Lower leg skin (tissue), 3 donors: ENCODE data around the gene ACSM5.
"Not testable (repeated sequence)": the region's sequence is repeated elsewhere in the genome, so short reads cannot be mapped to it uniquely, and the experiment has no call there.

Experiments used
- POLR2A ChIP-seq, 2 donors: fragments of 450-650 bp; IDR thresholded peaks; one replicate each; pipeline ENCODE4 v1.6.1; 2016 to 2017; ENCODE audit warnings: antibody characterized with exemption in 2 of 2, mild to moderate bottlenecking in 1 of 2, moderate library complexity in 1 of 2
- TF ChIP-seq, protein P1 (sequence below), 3 donors: fragments of 450-650 bp; IDR thresholded peaks; one replicate each; pipeline ENCODE4 v1.5.1; 2016; ENCODE audit warnings: antibody characterized with exemption in 3 of 3, mild to moderate bottlenecking in 3 of 3, moderate library complexity in 2 of 3

GRCh38 chr16:20439820-20440231, 30.5 kb downstream of the ACSM5 start:
- TF ChIP-seq, protein P1, sequence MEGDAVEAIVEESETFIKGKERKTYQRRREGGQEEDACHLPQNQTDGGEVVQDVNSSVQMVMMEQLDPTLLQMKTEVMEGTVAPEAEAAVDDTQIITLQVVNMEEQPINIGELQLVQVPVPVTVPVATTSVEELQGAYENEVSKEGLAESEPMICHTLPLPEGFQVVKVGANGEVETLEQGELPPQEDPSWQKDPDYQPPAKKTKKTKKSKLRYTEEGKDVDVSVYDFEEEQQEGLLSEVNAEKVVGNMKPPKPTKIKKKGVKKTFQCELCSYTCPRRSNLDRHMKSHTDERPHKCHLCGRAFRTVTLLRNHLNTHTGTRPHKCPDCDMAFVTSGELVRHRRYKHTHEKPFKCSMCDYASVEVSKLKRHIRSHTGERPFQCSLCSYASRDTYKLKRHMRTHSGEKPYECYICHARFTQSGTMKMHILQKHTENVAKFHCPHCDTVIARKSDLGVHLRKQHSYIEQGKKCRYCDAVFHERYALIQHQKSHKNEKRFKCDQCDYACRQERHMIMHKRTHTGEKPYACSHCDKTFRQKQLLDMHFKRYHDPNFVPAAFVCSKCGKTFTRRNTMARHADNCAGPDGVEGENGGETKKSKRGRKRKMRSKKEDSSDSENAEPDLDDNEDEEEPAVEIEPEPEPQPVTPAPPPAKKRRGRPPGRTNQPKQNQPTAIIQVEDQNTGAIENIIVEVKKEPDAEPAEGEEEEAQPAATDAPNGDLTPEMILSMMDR (IDR thresholded peaks at IDR 0.05), result not testable (repeated sequence)
- TF ChIP-seq POLR2A (IDR thresholded peaks at IDR 0.05), result not testable (repeated sequence)
